Urinary bladder (tissue), 4 donors: Measurements from ENCODE around the gene RNASE9. TPM values are rescaled to one million over a fixed set of nuclear protein-coding genes. Genes with fewer than 3 reads are reported as not detected.

Experiments used
- DNase-seq: peaks from one replicate; pipeline ENCODE4 v3.0.0-alpha.2; 2015; ENCODE audit errors: extremely low spot score
- H3K27ac ChIP-seq: one replicate; pipeline ENCODE4 v1.5.1; 2013; ENCODE audit warnings: low read depth, mild to moderate bottlenecking, moderate library complexity
- H3K36me3 ChIP-seq: one replicate; pipeline ENCODE4 v1.6.1; 2013; ENCODE audit warnings: mild to moderate bottlenecking, moderate library complexity; ENCODE audit not compliant: insufficient read depth
- H3K4me1 ChIP-seq: one replicate; pipeline ENCODE4 v1.6.1; 2013; ENCODE audit warnings: mild to moderate bottlenecking, moderate library complexity; ENCODE audit not compliant: insufficient read depth
- H3K4me3 ChIP-seq: one replicate; pipeline ENCODE4 v1.5.1; 2013; ENCODE audit warnings: low read depth, low read length
- WGBS: extraction: QIAGEN DNeasy Blood & Tissue Kit; methylation state at CpG from one replicate; pipeline ENCODE4 v1.1.7; 2013; 5-methylcytosine and 5-hydroxymethylcytosine counted together
- polyA plus RNA-seq: library from polyadenylated mRNA; stranded (reverse); fragments of 200-250 nt; gene quantifications from one replicate; pipeline ENCODE4 v1.2.3, GENCODE V29; 2013
- total RNA-seq: library from RNA; depleted of rRNA; stranded (reverse); fragments of >200 nt; gene quantifications from one replicate; pipeline ENCODE4 v1.2.3, GENCODE V29; 2014
- donor health status: healthy with polysubstance abuse.
- donor health status: healthy.

Gene RNASE9
- total and polyA plus RNA-seq, 2 donors = not detected

DNA sequence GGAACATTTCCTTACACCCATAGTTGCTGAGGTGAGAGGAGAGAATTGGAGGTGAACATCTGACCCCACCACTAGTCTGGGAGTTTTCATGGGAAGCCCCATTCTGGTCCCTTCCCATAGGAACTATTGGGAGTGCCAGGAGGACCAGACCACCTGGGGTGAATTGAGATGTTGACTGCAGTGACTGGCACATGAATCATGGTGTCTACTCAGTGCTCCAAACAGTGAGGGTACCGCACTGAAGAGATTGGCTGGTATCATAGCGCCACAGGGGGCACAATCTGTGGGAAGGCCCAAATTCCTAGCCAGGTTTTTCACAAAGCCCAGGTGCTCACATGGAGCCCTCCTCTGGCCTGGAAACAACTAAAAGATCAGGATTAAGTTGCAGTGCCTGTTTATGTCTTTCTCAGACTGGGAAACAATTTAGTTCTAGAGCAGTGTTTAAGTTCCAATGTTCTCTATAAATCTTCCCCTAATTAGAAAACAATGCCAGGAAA lies 3.7 kb upstream of the RNASE9 start:
- Histone ChIP-seq H3K36me3 (no peaks in the 10 kb centered on the region), H3K4me3 (no peak overlapping the region), H3K4me1 (no peaks in the 10 kb centered on the region), H3K27ac (no peak overlapping the region)
- 86% methylated on average over 2 of the region's 2 CpGs for WGBS
- no peak for DNase-seq

DNA sequence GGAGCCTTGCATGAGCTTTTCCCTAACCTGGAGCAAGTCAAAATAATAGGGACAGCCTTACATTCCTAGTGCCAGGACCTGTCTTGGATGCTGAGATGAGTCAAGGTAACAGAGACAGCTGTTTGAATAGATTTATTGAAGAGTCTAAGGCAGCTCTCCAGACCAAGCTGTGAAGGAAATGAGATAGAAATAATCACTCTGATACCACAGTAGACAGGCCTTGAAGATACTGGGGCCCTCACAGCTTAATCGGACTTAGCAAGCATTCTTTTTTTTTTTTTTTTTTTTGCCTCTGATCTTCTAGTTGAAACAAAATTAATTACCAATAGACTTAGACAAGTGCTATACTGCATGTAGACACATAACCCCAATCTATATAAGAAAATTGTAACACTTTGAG lies 3.1 kb upstream of the RNASE9 start:
- DNase-seq = no peak
- 81% methylated on average over 1 of the region's 1 CpG for WGBS
- Histone ChIP-seq H3K4me1 (no peaks in the 10 kb centered on the region), H3K27ac (no peak overlapping the region), H3K4me3 (no peak overlapping the region), H3K36me3 (no peaks in the 10 kb centered on the region)

GRCh38 chr14:20559461-20559904 lies 1.4 kb downstream of the RNASE9 start:
- no peak overlapping the region for H3K27ac ChIP-seq
- H3K4me1 ChIP-seq = no peaks in the 10 kb centered on the region
- no peak overlapping the region for H3K4me3 ChIP-seq
- 18% methylated on average over 2 of the region's 2 CpGs for WGBS
- no peak for DNase-seq
- H3K36me3 ChIP-seq = no peaks in the 10 kb centered on the region

DNA sequence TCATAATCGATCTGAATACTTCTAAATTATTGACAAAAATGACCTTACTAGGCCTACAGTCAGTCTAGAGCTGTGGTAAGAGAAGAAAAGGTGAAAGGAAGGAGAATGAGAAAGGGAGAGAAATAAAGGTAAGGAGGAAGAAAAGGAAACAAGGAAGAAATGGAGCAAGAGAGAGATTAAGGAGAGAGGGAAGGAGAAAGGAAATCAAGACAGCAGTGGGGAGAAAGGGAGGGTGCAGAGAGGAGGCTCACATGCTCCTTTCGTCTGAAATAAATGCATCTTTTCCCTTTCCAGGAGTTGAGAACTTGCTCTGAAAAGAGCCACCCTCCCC lies 3.7 kb downstream of the RNASE9 start:
- Histone ChIP-seq H3K4me1 (no peaks in the 10 kb centered on the region), H3K36me3 (no peaks in the 10 kb centered on the region), H3K4me3 (no peak overlapping the region), H3K27ac (no peak overlapping the region)
- DNase-seq = no peak
- WGBS = 55% methylated on average over 2 of the region's 2 CpGs

DNA sequence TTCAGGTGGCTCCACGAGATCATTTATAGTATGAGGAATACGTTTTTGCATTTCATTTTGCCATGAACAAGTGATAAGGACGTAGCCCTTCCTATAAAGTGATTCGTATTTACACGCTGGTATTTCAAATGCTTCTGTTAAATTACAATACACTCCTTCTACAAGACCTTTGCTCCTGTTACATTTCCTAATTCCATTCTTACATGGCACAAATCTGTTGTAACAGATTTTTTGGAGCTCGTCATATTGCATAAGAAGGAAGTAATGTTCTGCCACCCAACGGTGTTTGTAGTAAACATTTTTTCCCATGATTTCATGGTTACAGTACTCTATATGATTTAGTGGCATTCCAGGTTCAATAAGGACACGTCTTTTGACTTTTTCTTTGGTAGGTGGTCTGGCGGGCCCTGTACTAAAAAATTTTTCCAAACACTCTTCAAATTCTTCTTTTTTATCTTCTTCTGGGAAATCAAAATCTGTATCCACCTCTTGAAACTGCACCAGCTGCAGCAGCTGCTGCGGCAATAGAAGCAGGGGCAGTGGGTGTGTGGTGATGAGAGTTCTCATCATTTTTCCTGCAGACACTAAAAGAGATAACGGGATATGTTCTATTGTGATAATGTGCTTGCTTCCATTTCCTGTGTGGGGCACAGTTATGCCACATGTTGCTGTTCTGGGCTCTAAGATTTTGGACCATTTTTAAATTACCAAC lies 4.2 kb downstream of the RNASE9 start:
- H3K4me3 ChIP-seq = no peak overlapping the region
- H3K4me1 ChIP-seq = no peaks in the 10 kb centered on the region
- H3K27ac ChIP-seq = no peak overlapping the region
- no peaks in the 10 kb centered on the region for H3K36me3 ChIP-seq
- no peak for DNase-seq
- WGBS = 55% methylated on average over 11 of the region's 11 CpGs

DNA sequence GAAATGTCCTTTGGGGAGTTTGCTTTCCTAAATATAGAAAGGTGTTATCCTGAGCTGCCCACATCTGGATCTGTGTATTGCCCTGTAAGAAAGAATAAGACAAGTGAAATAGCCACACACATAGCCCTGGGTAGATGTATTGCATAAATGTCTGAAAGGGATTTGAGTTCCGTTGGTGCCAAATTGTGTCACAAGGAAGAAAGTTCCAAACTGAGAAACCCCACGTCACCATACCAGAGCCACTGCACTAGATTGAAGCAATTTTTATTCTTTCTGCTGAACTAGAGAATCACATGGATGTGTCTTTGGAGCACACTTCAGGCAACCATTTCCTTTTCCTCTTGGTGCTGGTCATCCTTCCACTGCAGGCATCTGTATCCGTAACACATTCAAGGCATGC lies 5.0 kb downstream of the RNASE9 start:
- DNase-seq = no peak
- Histone ChIP-seq H3K27ac (no peak overlapping the region), H3K36me3 (no peaks in the 10 kb centered on the region), H3K4me3 (no peak overlapping the region), H3K4me1 (no peaks in the 10 kb centered on the region)
- 86% methylated on average over 3 of the region's 3 CpGs for WGBS

DNA sequence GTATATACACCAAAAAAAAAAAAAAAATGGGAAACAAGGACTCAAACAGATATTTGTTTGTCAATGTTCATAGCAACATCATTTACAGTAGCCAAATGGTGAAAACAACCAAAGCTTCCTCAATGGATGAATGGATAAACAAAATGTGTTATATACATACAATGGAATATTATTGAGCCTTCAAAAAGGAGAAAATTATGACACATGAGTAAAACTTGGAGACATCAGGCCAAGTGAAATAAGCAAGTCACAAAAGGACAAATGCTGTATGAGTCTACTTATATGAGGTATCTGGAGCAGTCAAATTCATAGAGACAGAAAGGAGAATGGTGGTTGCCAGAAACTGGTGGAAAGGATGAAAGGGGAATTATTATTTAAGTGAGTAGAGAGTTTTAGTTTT lies 7.8 kb downstream of the RNASE9 start:
- Histone ChIP-seq H3K4me3 (no peak overlapping the region), H3K4me1 (no peaks in the 10 kb centered on the region), H3K27ac (no peak overlapping the region), H3K36me3 (no peaks in the 10 kb centered on the region)
- DNase-seq = no peak

GRCh38 chr14:20551606-20552005 lies 9.2 kb downstream of the RNASE9 start:
- Histone ChIP-seq H3K36me3 (no peaks in the 10 kb centered on the region), H3K27ac (no peak overlapping the region), H3K4me3 (no peak overlapping the region), H3K4me1 (no peaks in the 10 kb centered on the region)
- DNase-seq = no peak
- 91% methylated on average over 3 of the region's 3 CpGs for WGBS

DNA sequence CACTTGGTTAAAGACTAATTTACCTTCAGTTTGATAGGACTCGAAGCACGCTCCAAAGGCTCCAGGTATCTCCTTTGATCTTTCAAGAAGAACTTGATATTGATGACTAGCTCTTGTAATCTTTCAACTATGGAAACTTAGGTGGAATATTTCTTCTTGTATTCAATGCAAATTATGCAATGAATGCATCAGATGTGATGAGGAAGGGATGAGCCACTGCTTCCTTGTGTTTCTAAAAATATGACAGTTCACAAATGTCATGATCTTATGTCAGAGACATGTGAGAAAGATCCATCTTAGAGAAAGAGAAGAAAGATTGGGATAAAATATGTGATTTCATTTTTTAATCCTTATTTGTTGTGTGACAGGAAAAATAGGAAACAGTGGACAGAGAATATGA lies 9.9 kb downstream of the RNASE9 start:
- Histone ChIP-seq H3K36me3 (no peaks in the 10 kb centered on the region), H3K4me1 (no peaks in the 10 kb centered on the region), H3K4me3 (no peak overlapping the region), H3K27ac (no peak overlapping the region)
- DNase-seq = no peak
- 91% methylated on average over 2 of the region's 2 CpGs for WGBS

DNA sequence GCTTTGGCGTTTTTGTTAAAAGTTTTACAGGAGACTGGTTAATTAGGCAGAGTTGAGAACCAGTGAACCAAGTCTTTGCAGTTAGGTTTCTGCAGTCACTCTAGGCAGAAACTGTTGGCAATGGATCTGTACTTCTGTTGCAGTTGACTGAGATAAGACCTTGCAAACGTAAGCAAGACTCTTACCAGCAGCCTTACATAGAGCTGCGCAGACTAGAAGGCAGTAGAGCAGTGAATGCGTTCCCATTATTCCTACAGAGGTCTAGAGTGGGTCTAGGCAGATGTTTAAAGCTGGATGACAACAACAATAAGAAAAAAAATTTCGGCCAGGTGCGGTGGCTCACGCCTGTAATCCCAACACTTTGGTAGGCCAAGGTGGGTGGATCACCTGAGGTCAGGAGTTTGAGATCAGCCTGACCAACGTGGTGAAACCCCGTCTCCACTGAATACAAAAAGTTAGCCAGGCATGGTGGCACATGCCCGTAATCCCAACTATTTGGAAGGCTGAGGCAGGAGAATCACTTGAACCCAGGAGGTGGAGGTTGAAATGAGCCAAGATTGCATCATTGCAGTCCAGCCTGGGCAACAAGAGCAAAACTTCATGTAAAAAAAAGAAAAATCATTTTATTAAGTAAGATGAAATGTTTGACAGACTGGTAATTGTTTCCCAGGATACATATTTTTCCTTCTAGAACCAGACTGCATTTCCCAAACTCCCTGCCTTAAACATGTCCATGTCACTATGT lies 12.3 kb downstream of the RNASE9 start:
- no peaks in the 10 kb centered on the region for H3K4me1 ChIP-seq
- no peaks in the 10 kb centered on the region for H3K36me3 ChIP-seq
- no peak overlapping the region for H3K4me3 ChIP-seq
- WGBS = 83% methylated on average over 10 of the region's 10 CpGs
- H3K27ac ChIP-seq = no peak overlapping the region
- DNase-seq = no peak

DNA sequence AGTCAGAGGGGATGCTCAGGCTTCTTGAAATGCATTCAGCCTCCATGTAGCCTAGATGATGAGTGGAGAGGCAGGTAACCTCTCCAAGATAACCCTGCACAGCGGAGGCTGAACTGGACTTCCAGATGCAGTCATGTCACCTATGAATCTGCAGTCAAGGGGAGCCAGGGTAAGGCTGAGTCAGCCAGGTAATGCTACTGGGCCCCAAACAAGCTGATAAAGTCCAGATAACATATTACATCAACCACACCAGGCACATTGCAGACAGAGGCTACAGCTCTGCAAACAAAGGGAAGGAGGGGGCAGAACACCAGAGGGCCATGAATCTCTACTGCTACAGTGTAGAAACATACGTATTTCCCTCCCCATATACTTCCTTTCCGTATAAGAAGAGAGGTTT lies 14.0 kb downstream of the RNASE9 start:
- Histone ChIP-seq H3K27ac (no peak overlapping the region), H3K4me3 (no peak overlapping the region), H3K4me1 (no peaks in the 10 kb centered on the region), H3K36me3 (no peaks in the 10 kb centered on the region)
- 67% methylated on average over 3 of the region's 3 CpGs for WGBS
- no peak for DNase-seq

- H3K4me3 ChIP-seq = no peak overlapping the region
- DNase-seq = no peak
- no peaks in the 10 kb centered on the region for H3K4me1 ChIP-seq
- WGBS = 27% methylated on average over 4 of the region's 4 CpGs
- no peaks in the 10 kb centered on the region for H3K36me3 ChIP-seq
- no peak overlapping the region for H3K27ac ChIP-seq
These were observed 20.9 kb downstream of the RNASE9 start for GRCh38 chr14:20539906-20540305.

DNA sequence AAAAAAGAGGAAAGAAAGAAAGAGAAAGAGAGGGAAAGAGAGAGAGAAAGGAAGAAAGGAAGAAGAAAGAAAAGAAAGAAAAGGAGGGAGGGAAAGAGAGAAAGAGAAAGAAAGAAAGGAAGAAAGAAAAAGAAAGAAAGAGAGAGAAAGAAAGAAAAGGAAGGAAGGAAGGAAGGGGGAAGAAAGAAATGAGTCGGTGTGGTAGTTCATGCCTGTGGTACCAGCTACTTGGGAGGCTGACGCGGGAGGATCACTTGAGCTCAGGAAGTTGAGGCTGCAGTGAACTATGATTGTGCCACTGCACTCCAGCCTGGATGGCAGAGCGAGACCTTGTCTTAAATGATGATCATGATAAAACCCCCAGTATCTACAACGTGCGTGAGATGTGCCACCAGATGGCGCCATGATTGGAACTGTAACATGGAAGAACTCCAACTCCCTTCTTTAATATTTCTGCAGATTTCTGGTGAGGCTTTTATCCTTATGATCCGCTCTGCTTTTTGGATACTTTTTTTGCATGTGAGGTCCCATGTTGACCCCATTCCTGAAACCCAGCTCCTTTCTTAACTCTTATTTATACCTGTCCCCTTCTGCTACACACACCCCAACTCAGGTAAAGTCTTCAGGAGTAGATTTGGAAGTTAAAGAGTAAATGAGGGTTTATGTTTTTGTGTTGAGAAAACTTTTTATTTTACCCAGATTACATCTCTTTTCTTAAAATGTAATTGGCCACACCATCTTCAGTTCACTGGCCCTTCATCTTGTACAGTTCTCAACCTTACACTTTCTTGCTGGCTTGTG lies 29.9 kb downstream of the RNASE9 start:
- H3K4me1 ChIP-seq = no peaks in the 10 kb centered on the region
- DNase-seq = peak; percentile 13
- WGBS = 15% methylated on average over 8 of the region's 8 CpGs

GRCh38 chr14:20529806-20530205 lies 31.0 kb downstream of the RNASE9 start:
- WGBS = 82% methylated on average over 3 of the region's 3 CpGs
- H3K4me3 ChIP-seq = no peak overlapping the region
- H3K4me1 ChIP-seq = no peaks in the 10 kb centered on the region
- no peak overlapping the region for H3K27ac ChIP-seq
- no peaks in the 10 kb centered on the region for H3K36me3 ChIP-seq
- no peak for DNase-seq

More for the DNA sequence above, 29.9 kb downstream of the RNASE9 start:
- no peak overlapping the region for H3K4me3 ChIP-seq
- no peaks in the 10 kb centered on the region for H3K36me3 ChIP-seq
- H3K27ac ChIP-seq = no peak overlapping the region
